ENCODE results near the gene RNF213.

The RNF213 gene

DNA sequence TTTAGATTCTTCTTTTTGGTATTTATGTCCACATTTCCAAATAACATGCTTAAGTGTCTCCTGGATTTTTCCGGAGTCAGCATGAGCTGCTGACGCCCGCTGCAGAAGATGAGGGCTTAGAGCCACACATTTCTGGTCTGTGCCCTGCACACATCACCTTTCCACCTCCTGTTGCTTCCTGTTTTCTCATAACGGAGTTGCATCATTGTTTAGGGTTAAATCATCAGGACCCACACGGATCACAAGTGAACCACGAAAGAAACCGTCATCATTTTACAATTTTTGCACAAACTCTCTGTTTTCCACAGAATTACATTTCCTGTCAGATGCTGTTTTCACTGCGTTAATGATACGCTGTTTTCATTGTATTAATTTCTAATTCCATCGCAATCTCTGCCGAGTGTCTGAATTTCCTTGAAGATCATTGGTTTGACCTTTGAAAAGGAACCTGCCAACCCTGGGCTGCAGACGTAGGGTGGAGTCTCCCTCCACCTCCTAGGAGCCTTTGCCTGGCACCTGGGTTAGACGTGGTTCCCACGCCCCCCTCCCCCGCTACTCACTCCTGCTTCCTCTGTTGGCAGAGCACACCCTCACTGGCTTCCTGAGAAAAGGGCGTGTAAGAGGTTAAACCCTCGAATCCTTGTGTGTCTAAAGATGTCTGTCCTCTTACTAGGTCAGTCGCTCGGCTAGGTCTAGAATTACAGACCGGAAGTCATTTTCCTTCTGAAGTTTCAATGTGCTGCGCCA, 68.2 kb downstream of the RNF213 start:
- TF ChIP-seq, protein P1, sequence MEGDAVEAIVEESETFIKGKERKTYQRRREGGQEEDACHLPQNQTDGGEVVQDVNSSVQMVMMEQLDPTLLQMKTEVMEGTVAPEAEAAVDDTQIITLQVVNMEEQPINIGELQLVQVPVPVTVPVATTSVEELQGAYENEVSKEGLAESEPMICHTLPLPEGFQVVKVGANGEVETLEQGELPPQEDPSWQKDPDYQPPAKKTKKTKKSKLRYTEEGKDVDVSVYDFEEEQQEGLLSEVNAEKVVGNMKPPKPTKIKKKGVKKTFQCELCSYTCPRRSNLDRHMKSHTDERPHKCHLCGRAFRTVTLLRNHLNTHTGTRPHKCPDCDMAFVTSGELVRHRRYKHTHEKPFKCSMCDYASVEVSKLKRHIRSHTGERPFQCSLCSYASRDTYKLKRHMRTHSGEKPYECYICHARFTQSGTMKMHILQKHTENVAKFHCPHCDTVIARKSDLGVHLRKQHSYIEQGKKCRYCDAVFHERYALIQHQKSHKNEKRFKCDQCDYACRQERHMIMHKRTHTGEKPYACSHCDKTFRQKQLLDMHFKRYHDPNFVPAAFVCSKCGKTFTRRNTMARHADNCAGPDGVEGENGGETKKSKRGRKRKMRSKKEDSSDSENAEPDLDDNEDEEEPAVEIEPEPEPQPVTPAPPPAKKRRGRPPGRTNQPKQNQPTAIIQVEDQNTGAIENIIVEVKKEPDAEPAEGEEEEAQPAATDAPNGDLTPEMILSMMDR (IDR thresholded peaks at IDR 0.05), result no peak

DNA sequence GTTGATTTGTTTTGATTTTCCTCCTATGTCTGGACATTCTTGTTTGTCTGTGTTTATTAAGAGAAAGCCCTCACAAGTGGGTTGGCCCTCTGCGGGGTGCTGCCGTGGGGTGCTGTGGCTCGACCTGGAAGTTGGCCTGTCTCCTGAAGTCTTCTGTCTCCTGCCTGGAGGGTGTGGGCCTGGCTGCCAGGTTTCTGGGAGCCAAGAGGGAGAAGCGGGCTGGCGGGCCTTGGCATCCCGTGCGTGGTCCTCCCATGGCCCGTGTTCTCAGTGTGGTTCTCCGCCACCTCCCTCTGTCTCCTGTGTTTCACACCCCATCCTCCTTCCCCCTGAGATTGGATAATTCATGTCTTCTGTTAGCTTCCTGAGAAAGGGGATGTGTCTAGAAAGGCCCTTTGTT, 69.6 kb downstream of the RNF213 start:
- TF ChIP-seq, protein P1 (IDR thresholded peaks at IDR 0.05), result no peak

DNA sequence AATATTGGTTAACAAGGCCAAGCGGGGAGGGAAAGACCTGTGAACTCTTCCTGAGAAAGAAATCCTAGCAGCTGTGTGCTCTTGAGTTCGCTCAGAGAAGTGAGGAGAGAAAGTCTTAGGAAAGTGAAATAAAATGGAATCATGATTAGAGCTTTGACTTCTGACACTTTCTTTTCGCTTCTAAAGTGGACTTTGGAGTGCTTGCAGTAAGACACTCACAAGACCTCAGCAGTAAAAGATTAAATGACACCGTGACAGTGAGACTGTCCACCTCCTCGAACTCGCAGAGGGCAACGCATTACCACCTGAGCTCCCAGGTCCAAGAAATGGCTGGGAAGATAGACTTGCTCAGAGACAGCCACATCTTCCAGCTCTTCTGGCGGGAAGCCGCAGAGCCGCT, 71.2 kb downstream of the RNF213 start:
- TF ChIP-seq, protein P1 (IDR thresholded peaks at IDR 0.05), result no peak

DNA sequence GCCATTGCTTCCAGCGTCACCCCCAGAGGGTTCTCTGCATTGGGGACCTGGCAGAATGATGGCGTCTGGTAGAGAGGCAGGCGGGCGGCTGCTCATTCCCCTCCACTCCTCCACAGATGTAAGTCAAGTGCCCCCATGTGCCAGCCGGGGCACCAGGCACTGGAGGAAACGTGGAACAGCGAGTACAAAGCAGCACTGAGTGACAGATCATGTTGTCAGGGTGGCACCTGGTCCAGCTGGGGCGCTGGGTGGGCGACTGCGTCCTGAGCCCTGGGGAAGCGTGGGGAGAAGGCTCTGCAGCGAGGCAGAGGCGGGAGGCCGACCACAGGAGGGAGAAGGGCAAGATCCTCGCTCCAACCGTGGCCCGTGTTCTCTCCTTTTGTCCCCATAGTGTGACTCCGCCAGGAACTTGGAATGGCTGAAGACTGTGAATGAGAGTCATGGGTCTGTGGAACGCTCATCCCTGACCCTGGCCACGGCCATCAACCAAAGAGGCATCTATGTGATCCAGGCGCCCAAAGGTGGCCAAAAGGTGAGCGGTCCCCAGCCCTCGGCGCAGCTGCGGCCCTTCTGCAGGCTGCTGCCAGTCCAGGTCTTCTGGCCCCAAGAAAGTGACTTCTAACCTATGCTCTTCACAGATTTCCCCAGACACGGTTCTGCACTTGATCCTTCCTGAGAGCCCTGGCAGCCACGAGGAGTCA, 76.7 kb downstream of the RNF213 start:
- TF ChIP-seq, protein P1 (IDR thresholded peaks at IDR 0.05), result no peak

DNA sequence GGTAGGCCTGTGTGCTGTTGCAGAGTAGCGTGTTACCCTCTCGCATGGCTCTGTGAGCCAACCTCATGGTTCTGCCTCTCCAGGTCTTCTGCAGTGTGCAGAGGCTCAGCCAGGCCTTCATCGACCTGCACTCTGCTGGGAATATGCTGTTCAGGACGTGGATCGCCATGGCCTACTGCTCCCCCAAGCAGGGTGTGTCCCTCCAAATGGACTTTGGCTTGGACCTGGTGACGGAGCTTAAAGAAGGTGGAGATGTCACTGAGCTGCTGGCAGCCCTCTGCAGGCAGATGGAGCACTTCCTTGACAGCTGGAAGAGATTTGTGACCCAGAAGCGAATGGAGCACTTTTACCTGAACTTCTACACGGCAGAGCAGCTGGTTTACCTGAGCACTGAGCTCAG, 78.5 kb downstream of the RNF213 start:
- TF ChIP-seq, protein P1 (IDR thresholded peaks at IDR 0.05), result no peak

DNA sequence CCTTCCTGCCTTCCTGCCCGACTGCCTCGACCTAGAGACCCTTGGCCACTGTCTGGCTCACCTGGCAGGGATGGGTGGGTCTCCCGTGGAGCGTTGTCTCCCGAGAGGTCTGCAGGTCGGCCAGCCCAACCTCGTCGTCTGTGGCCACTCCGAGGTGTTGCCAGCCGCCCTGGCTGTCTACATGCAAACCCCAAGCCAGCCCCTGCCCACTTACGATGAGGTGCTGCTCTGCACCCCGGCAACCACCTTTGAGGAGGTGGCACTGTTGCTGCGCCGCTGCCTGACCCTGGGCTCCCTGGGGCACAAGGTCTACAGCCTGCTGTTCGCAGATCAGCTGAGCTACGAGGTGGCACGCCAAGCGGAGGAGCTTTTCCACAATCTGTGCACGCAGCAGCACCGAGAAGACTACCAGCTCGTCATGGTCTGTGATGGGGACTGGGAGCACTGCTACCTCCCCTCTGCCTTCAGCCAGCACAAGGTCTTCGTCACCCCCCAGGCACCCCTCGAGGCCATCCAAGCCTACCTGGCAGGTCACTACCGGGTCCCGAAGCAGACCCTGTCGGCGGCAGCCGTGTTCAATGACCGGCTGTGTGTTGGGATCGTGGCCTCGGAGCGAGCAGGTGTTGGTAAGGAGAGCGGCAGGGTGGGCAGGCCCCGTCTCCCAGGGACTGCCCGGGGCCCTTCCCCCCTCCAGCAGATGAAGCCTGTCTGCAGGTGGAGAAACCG, 79.2 kb downstream of the RNF213 start:
- TF ChIP-seq, protein P1 (IDR thresholded peaks at IDR 0.05), result no peak

DNA sequence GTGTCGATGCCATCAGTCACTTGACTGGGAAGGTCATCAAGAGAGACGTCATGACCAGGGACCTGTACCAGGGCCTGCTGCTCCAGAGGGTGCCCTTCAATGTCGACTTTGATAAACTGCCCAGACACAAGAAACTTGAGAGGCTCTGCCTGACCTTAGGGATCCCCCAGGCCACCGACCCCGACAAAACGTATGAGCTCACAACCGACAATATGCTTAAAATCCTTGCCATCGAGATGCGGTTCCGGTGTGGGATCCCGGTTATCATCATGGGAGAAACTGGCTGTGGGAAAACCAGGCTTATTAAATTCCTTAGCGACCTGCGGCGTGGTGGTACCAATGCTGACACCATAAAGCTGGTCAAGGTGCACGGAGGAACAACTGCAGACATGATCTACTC, 84.7 kb downstream of the RNF213 start:
- TF ChIP-seq, protein P1 (IDR thresholded peaks at IDR 0.05), result no peak
